ENCODE data around the gene NTRK3.

DNA sequence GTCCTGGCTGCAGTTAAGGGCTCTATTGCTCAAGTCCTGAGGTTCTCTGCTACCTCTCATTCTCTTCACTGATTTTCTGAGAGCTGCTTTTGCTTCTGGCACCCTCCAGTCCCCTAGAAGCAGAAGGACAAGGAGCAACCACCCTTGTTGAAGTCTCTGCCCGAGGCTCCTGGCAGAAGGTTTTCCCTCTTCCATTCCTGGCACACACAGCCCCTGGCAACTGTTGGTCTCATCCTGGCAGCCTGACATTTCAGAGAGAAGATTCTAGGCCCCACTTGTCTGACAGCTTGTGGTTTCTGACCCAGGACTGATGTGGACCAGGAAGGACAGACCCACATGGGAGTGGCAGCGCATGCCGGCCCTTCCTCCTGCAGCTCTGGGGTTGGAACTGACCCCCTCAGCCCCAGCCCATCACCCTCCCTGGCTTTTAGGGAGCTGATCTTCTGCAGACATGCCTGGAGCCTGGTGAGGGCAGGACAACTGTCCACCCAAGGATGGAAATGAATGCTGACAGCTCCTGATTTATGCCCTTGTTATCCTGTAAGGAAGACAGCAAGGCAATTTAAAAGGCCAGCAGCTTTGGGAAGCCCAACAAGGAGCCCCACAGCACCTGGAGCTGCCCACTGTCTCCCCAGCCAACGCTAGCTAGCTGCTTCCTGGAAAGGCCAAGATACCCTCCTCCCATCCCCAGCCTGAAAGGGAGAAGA lies 13.0 kb upstream of the NTRK3 start:
- TF ChIP-seq CTCF (IDR thresholded peaks at IDR 0.05; ENCODE audit: low read depth, low read length) (no peak), EZH2phosphoT487 (IDR thresholded peaks at IDR 0.05; ENCODE audit: low read depth) (no peak)
